ENCODE results near the gene PXDN.

The PXDN gene

GRCh38 chr2:1665761-1666505, 78.4 kb downstream of the PXDN start:
- H3K9me3 Mint-ChIP-seq, result no peaks in the 10 kb centered on the region
- no peaks in the 10 kb centered on the region for H3K27me3 Mint-ChIP-seq
- no peak overlapping the region for H3K27ac Mint-ChIP-seq
- H3K4me3 Mint-ChIP-seq, result no peak overlapping the region
- DNase-seq (ENCODE audit: low spot score in 2 of 2) (no peak), ATAC-seq (ENCODE audit: low read depth) (no peak)
- H3K36me3 Mint-ChIP-seq, result no peaks in the 10 kb centered on the region
- H3K4me1 Mint-ChIP-seq, result no peaks in the 10 kb centered on the region

GRCh38 chr2:1664698-1665097, 79.6 kb downstream of the PXDN start:
- Mint-ChIP-seq H3K27me3 (no peaks in the 10 kb centered on the region), H3K4me1 (no peaks in the 10 kb centered on the region), H3K4me3 (no peak overlapping the region), H3K36me3 (no peaks in the 10 kb centered on the region), H3K9me3 (no peaks in the 10 kb centered on the region), H3K27ac (no peak overlapping the region)
- no peak for ATAC-seq (ENCODE audit: low read depth)
- DNase-seq (ENCODE audit: low spot score in 2 of 2), result no peak

GRCh38 chr2:1664076-1664605, 80.2 kb downstream of the PXDN start:
- DNase-seq (ENCODE audit: low spot score in 2 of 2), result no peak
- Mint-ChIP-seq H3K36me3 (no peaks in the 10 kb centered on the region), H3K27me3 (no peaks in the 10 kb centered on the region), H3K27ac (no peak overlapping the region), H3K4me3 (no peak overlapping the region), H3K9me3 (no peaks in the 10 kb centered on the region), H3K4me1 (no peaks in the 10 kb centered on the region)
- no peak for ATAC-seq (ENCODE audit: low read depth)

GRCh38 chr2:1663621-1664020, 80.7 kb downstream of the PXDN start:
- H3K4me1 Mint-ChIP-seq, result no peaks in the 10 kb centered on the region
- no peaks in the 10 kb centered on the region for H3K9me3 Mint-ChIP-seq
- ATAC-seq (ENCODE audit: low read depth) (no peak), DNase-seq (ENCODE audit: low spot score in 2 of 2) (no peak)
- peaks cover 2% of the 10 kb centered on the region for H3K27me3 Mint-ChIP-seq
- no peak overlapping the region for H3K4me3 Mint-ChIP-seq
- H3K36me3 Mint-ChIP-seq, result no peaks in the 10 kb centered on the region
- no peak overlapping the region for H3K27ac Mint-ChIP-seq

- Mint-ChIP-seq H3K27ac (no peak overlapping the region), H3K4me1 (peaks cover 3% of the 10 kb centered on the region), H3K27me3 (peaks cover 9% of the 10 kb centered on the region), H3K4me3 (no peak overlapping the region), H3K36me3 (no peaks in the 10 kb centered on the region), H3K9me3 (no peaks in the 10 kb centered on the region)
- ATAC-seq (ENCODE audit: low read depth) (no peak), DNase-seq (ENCODE audit: low spot score in 2 of 2) (no peak)
Measured at GRCh38 chr2:1662606-1663180, 81.6 kb downstream of the PXDN start.

- H3K9me3 Mint-ChIP-seq, result no peaks in the 10 kb centered on the region
- H3K27ac Mint-ChIP-seq, result no peak overlapping the region
- DNase-seq (ENCODE audit: low spot score in 2 of 2) (no peak), ATAC-seq (ENCODE audit: low read depth) (no peak)
- no peak overlapping the region for H3K4me3 Mint-ChIP-seq
- no peaks in the 10 kb centered on the region for H3K36me3 Mint-ChIP-seq
- H3K4me1 Mint-ChIP-seq, result peaks cover 3% of the 10 kb centered on the region
- H3K27me3 Mint-ChIP-seq, result peaks cover 10% of the 10 kb centered on the region
Measured at GRCh38 chr2:1661891-1662605, 82.3 kb downstream of the PXDN start.

- Mint-ChIP-seq H3K9me3 (no peaks in the 10 kb centered on the region), H3K4me3 (no peak overlapping the region)
- no peak for ATAC-seq (ENCODE audit: low read depth)
Measured at GRCh38 chr2:1660656-1661640, 83.4 kb downstream of the PXDN start.

GRCh38 chr2:1659951-1660565, 84.3 kb downstream of the PXDN start:
- ATAC-seq (ENCODE audit: low read depth) (no peak), DNase-seq (ENCODE audit: low spot score in 2 of 2) (no peak)
- no peaks in the 10 kb centered on the region for H3K9me3 Mint-ChIP-seq
- no peak overlapping the region for H3K27ac Mint-ChIP-seq
- H3K4me1 Mint-ChIP-seq, result peaks cover 3% of the 10 kb centered on the region
- peaks cover 10% of the 10 kb centered on the region for H3K27me3 Mint-ChIP-seq
- H3K4me3 Mint-ChIP-seq, result no peak overlapping the region
- H3K36me3 Mint-ChIP-seq, result no peaks in the 10 kb centered on the region

More at GRCh38 chr2:1660656-1661640, 83.4 kb downstream of the PXDN start:
- Mint-ChIP-seq H3K27ac (no peak overlapping the region), H3K36me3 (no peaks in the 10 kb centered on the region), H3K4me1 (peaks cover 3% of the 10 kb centered on the region), H3K27me3 (peaks cover 10% of the 10 kb centered on the region)
- no peak for DNase-seq (ENCODE audit: low spot score in 2 of 2)

GRCh38 chr2:1658394-1659151, 85.7 kb downstream of the PXDN start:
- peaks cover 3% of the 10 kb centered on the region for H3K4me1 Mint-ChIP-seq

GRCh38 chr2:1656961-1657841, 87.1 kb downstream of the PXDN start:
- no peak for ATAC-seq (ENCODE audit: low read depth)
- no peak overlapping the region for H3K4me3 Mint-ChIP-seq
- H3K9me3 Mint-ChIP-seq, result no peaks in the 10 kb centered on the region
- DNase-seq (ENCODE audit: low spot score in 2 of 2), result no peak
- H3K4me1 Mint-ChIP-seq, result peaks cover 3% of the 10 kb centered on the region
- peak overlapping the region; percentile 8 for H3K27ac Mint-ChIP-seq
- no peaks in the 10 kb centered on the region for H3K36me3 Mint-ChIP-seq
- H3K27me3 Mint-ChIP-seq, result peaks cover 10% of the 10 kb centered on the region

More at GRCh38 chr2:1658394-1659151, 85.7 kb downstream of the PXDN start:
- DNase-seq (ENCODE audit: low spot score in 2 of 2) (no peak), ATAC-seq (ENCODE audit: low read depth) (no peak)
- H3K27me3 Mint-ChIP-seq, result peaks cover 10% of the 10 kb centered on the region
- no peak overlapping the region for H3K4me3 Mint-ChIP-seq
- no peaks in the 10 kb centered on the region for H3K36me3 Mint-ChIP-seq
- H3K27ac Mint-ChIP-seq, result no peak overlapping the region
- H3K9me3 Mint-ChIP-seq, result no peaks in the 10 kb centered on the region

- Mint-ChIP-seq H3K4me3 (no peak overlapping the region), H3K9me3 (no peaks in the 10 kb centered on the region), H3K27ac (no peak overlapping the region), H3K4me1 (peaks cover 3% of the 10 kb centered on the region), H3K27me3 (peaks cover 10% of the 10 kb centered on the region), H3K36me3 (no peaks in the 10 kb centered on the region)
- no peak for DNase-seq (ENCODE audit: low spot score in 2 of 2)
- no peak for ATAC-seq (ENCODE audit: low read depth)
Measured at GRCh38 chr2:1656326-1656960, 87.9 kb downstream of the PXDN start.
